Astrocyte (in vitro differentiated cells and primary cell): Measurements from ENCODE around the gene CHCHD5. TPM values are rescaled to one million over a fixed set of nuclear protein-coding genes. Genes with fewer than 3 reads are reported as not detected.
A peak's percentile ranks its signal among the peaks of the same experiment; 100 is the strongest.

Source experiments
- DNase-seq: peaks from one replicate; pipeline ENCODE4 v3.0.0-alpha.2; 2010; ENCODE audit warnings: low read depth
- FAIRE-seq: peaks from 2 replicates; lab custom pipeline; 2011; peaks lifted over from hg19 to GRCh38; lab: Jason Lieb, UNC
- H2AFZ ChIP-seq: 2 replicates; pipeline ENCODE4 v1.6.0; 2012; ENCODE audit warnings: low read depth, low read length, inconsistent platforms
- H3K27ac ChIP-seq: 2 replicates; pipeline ENCODE4 v1.5.1; 2011; ENCODE audit warnings: low read depth, low read length, inconsistent platforms
- H3K27me3 ChIP-seq: 2 replicates; pipeline ENCODE4 v1.6.0; 2011; ENCODE audit warnings: low read length, inconsistent platforms; ENCODE audit not compliant: insufficient read depth
- H3K36me3 ChIP-seq: 2 replicates; pipeline ENCODE4 v1.5.1; 2011; ENCODE audit warnings: low read length, inconsistent platforms; ENCODE audit not compliant: insufficient read depth
- H3K4me1 ChIP-seq: 2 replicates; pipeline ENCODE4 v1.5.1; 2011; ENCODE audit warnings: low read length, inconsistent platforms; ENCODE audit not compliant: insufficient read depth
- H3K4me2 ChIP-seq: 2 replicates; pipeline ENCODE4 v1.6.0; 2012; ENCODE audit warnings: low read length, inconsistent platforms
- H3K4me3 ChIP-seq: 2 replicates; pipeline ENCODE4 v1.5.1; 2011; ENCODE audit warnings: low read depth, mild to moderate bottlenecking, low read length, inconsistent platforms; ENCODE audit not compliant: insufficient read depth
- H3K79me2 ChIP-seq: 2 replicates; pipeline ENCODE4 v1.6.0; 2012; ENCODE audit warnings: mild to moderate bottlenecking, low read length, inconsistent platforms; ENCODE audit not compliant: insufficient read depth
- H3K9ac ChIP-seq: 2 replicates; pipeline ENCODE4 v1.6.0; 2012; ENCODE audit warnings: mild to moderate bottlenecking, low read length, inconsistent platforms
- H3K9me3 ChIP-seq: 2 replicates; pipeline ENCODE4 v1.5.1; 2012; ENCODE audit warnings: low read depth, mild to moderate bottlenecking, low read length, inconsistent platforms; ENCODE audit not compliant: insufficient read depth
- H4K20me1 ChIP-seq: 2 replicates; pipeline ENCODE4 v1.6.0; 2012; ENCODE audit warnings: low read length, inconsistent platforms; ENCODE audit not compliant: insufficient read depth
- H3K27ac Mint-ChIP-seq: one replicate; pipeline ENCODE4 v1.8.0; 2021; ENCODE audit warnings: mild to moderate bottlenecking, mixed read lengths; ENCODE audit not compliant: unreplicated experiment
- H3K27me3 Mint-ChIP-seq: one replicate; pipeline ENCODE4 v1.8.0; 2021; ENCODE audit warnings: low read depth, mixed read lengths; ENCODE audit not compliant: unreplicated experiment
- H3K36me3 Mint-ChIP-seq: one replicate; pipeline ENCODE4 v1.8.0; 2021; ENCODE audit warnings: low read depth, mixed read lengths; ENCODE audit not compliant: unreplicated experiment
- H3K4me1 Mint-ChIP-seq: one replicate; pipeline ENCODE4 v1.8.0; 2021; ENCODE audit warnings: low read depth, mixed read lengths; ENCODE audit not compliant: unreplicated experiment
- H3K4me3 Mint-ChIP-seq: one replicate; pipeline ENCODE4 v1.8.0; 2021; ENCODE audit warnings: mild to moderate bottlenecking, moderate library complexity, mixed read lengths; ENCODE audit not compliant: unreplicated experiment
- H3K9me3 Mint-ChIP-seq: one replicate; pipeline ENCODE4 v1.8.0; 2021; ENCODE audit warnings: mild to moderate bottlenecking, mixed read lengths; ENCODE audit not compliant: unreplicated experiment
- EZH2 ChIP-seq: IDR thresholded peaks from 2 replicates; pipeline ENCODE4 v1.6.1; 2012; ENCODE audit warnings: mild to moderate bottlenecking, low read length, inconsistent platforms; ENCODE audit not compliant: insufficient read depth
- total RNA-seq: library from RNA; stranded (reverse); gene quantifications from 2 replicates; pipeline ENCODE4 v1.2.1, GENCODE V29; 2021
- TF ChIP-seq, protein P1 (sequence below): IDR thresholded peaks from 2 replicates; pipeline ENCODE4 v1.5.1; 2011; ENCODE audit warnings: low read depth, mild to moderate bottlenecking, inconsistent platforms, low read length, moderate library complexity; ENCODE audit not compliant: insufficient read depth

Gene CHCHD5
- total RNA-seq, 1 donor from 2014 or later: 17.9 TPM

DNA sequence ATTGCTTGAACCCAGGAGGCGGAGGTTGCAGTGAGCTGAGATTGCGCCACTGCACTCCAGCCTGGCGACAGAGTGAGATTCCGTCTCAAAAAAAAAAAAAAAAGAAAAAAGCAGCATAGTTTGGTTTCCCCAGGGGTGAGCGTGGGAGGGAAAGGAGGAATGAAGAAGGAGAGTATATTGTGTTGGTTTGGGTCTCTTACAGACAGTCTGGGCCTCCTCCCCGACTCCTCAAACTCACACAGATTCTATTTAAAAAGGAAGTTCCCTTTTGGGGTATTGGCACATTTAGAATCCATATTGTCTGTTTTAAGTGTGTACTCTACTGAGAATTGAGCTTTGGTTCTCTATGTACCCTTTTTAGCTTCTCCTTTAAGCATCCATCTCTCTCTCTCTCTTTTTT is 34.0 kb downstream of the CHCHD5 start:
- Histone ChIP-seq H3K36me3 (no peaks in the 10 kb centered on the region), H3K4me2 (no peak overlapping the region), H4K20me1 (no peaks in the 10 kb centered on the region), H3K9me3 (no peaks in the 10 kb centered on the region), H3K79me2 (no peaks in the 10 kb centered on the region), H2AFZ (no peak overlapping the region), H3K27me3 (no peaks in the 10 kb centered on the region), H3K4me1 (peaks cover 18% of the 10 kb centered on the region), H3K9ac (no peak overlapping the region), H3K27ac (no peak overlapping the region), H3K4me3 (no peak overlapping the region)
- H3K36me3 Mint-ChIP-seq: no peaks in the 10 kb centered on the region
- TF ChIP-seq, protein P1, sequence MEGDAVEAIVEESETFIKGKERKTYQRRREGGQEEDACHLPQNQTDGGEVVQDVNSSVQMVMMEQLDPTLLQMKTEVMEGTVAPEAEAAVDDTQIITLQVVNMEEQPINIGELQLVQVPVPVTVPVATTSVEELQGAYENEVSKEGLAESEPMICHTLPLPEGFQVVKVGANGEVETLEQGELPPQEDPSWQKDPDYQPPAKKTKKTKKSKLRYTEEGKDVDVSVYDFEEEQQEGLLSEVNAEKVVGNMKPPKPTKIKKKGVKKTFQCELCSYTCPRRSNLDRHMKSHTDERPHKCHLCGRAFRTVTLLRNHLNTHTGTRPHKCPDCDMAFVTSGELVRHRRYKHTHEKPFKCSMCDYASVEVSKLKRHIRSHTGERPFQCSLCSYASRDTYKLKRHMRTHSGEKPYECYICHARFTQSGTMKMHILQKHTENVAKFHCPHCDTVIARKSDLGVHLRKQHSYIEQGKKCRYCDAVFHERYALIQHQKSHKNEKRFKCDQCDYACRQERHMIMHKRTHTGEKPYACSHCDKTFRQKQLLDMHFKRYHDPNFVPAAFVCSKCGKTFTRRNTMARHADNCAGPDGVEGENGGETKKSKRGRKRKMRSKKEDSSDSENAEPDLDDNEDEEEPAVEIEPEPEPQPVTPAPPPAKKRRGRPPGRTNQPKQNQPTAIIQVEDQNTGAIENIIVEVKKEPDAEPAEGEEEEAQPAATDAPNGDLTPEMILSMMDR: no peak
- TF ChIP-seq EZH2: no peak
- H3K27ac Mint-ChIP-seq: no peak overlapping the region
- no peak overlapping the region for H3K4me3 Mint-ChIP-seq
- H3K4me1 Mint-ChIP-seq: peaks cover 9% of the 10 kb centered on the region
- peaks cover 8% of the 10 kb centered on the region for H3K27me3 Mint-ChIP-seq
- H3K9me3 Mint-ChIP-seq: no peaks in the 10 kb centered on the region
- FAIRE-seq (no peak), DNase-seq (no peak)

DNA sequence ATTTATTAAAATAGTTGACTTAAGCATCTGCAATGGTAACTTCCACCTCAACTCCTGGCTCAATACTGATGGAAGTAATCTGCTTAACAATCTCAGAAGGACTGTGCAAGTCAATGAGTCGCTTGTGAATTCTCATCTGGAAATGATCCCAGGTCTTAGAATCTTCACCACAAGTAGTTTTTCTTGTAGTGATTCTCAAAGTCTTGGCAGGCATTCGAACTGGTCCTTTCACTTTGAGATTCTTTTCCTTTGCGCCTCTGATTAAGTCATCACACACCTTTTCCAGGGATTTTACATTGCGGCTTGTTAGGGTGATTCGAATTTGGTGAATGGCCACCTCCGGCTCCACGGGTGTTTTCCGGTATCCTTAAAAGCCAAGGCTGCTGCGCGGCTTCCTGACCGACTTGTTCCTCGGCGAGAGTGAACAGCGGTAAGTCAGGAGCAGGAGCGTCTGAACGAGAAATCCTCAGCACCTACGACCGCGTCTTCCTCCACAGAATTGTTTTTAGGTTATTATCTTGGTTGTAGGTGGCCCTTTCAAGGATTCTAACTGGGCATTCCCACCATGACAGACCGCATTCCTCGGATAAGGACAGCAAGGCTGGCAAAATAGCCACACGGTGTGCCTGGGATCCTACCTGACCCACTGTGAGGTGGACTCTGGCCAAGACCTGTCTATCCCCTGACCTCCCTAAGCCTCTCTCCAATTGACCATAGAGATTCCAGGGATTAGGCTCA is 37.5 kb downstream of the CHCHD5 start:
- H2AFZ ChIP-seq: no peak overlapping the region
- no peak overlapping the region for H3K27ac Mint-ChIP-seq
- peak; percentile 70 for FAIRE-seq

More for the DNA sequence above, 37.5 kb downstream of the CHCHD5 start:
- peak overlapping the region; percentile 74 for H3K4me2 ChIP-seq
- peak overlapping the region; percentile 54 for H3K27ac ChIP-seq
- TF ChIP-seq, protein P1: no peak
- no peak for TF ChIP-seq EZH2
- no peaks in the 10 kb centered on the region for H3K79me2 ChIP-seq
- peak overlapping the region; percentile 23 for H3K9ac ChIP-seq
- peaks cover 5% of the 10 kb centered on the region for H3K27me3 Mint-ChIP-seq
- peak overlapping the region; percentile 3 for H3K4me3 ChIP-seq
- no peaks in the 10 kb centered on the region for H3K9me3 Mint-ChIP-seq
- H3K36me3 Mint-ChIP-seq: no peaks in the 10 kb centered on the region
- peaks cover 45% of the 10 kb centered on the region for H3K4me1 ChIP-seq
- H3K4me1 Mint-ChIP-seq: peaks cover 23% of the 10 kb centered on the region
- no peaks in the 10 kb centered on the region for H3K36me3 ChIP-seq
- DNase-seq: peak; percentile 95
- no peak overlapping the region for H3K4me3 Mint-ChIP-seq
- H3K9me3 ChIP-seq: no peaks in the 10 kb centered on the region
- H4K20me1 ChIP-seq: no peaks in the 10 kb centered on the region
- H3K27me3 ChIP-seq: no peaks in the 10 kb centered on the region
